Type B pancreatic cell (in vitro differentiated cells): ENCODE results near the gene ETV6. TPM values are rescaled to one million over a fixed set of nuclear protein-coding genes. Genes with fewer than 3 reads are reported as not detected.

Experiments used
- DNase-seq: peaks from one replicate; pipeline ENCODE4 v3.0.0; 2021; ENCODE audit warnings: mixed read lengths; ENCODE audit not compliant: unreplicated experiment; ENCODE audit errors: extremely low spot score
- H3K27ac Mint-ChIP-seq: 2 replicates; pipeline ENCODE4 v1.8.0; 2021; ENCODE audit warnings: mild to moderate bottlenecking, mixed read lengths
- H3K27me3 Mint-ChIP-seq: 2 replicates; pipeline ENCODE4 v1.8.0; 2021; ENCODE audit warnings: mixed read lengths
- H3K36me3 Mint-ChIP-seq: 2 replicates; pipeline ENCODE4 v1.8.0; 2021; ENCODE audit warnings: mixed read lengths
- H3K4me1 Mint-ChIP-seq: one replicate; pipeline ENCODE4 v1.8.0; 2021; ENCODE audit warnings: mixed read lengths; ENCODE audit not compliant: unreplicated experiment
- H3K4me3 Mint-ChIP-seq: 2 replicates; pipeline ENCODE4 v1.8.0; 2021; ENCODE audit warnings: mild to moderate bottlenecking, mixed read lengths
- H3K9me3 Mint-ChIP-seq: 2 replicates; pipeline ENCODE4 v1.8.0; 2021; ENCODE audit warnings: mixed read lengths
- total RNA-seq: library from RNA; stranded (reverse); gene quantifications from 2 replicates; pipeline ENCODE4 v1.2.1, GENCODE V29; 2021; ENCODE audit warnings: low replicate concordance
- TF ChIP-seq, protein P1 (sequence below): fragments of 200-600 bp; sonication (generic); conservative IDR thresholded peaks from 2 replicates; pipeline ENCODE4 v1.5.0; 2021; ENCODE audit warnings: antibody characterized with exemption, mild to moderate bottlenecking

Gene ETV6
- total RNA-seq, 1 donor from 2014 or later, result 26.5 TPM

DNA sequence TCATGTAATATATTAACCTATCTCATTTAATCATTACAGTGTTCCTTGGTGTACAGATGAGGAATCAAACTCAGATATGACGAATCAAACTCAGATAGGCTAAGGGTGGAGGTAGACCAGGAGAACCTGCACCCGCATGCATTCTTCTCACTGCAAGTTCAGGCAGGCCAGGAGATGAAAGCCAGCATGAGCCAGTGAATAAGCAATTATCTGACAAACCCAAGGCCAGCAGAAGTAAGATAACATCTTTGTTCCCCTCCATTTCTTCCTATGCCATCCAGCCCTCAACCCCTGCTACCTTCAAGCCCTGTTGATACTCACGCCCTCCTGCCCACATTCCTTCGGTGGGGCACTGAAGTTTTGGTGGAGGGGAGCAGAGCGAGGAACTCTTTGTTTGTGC is 152.2 kb downstream of the ETV6 start:
- TF ChIP-seq, protein P1, sequence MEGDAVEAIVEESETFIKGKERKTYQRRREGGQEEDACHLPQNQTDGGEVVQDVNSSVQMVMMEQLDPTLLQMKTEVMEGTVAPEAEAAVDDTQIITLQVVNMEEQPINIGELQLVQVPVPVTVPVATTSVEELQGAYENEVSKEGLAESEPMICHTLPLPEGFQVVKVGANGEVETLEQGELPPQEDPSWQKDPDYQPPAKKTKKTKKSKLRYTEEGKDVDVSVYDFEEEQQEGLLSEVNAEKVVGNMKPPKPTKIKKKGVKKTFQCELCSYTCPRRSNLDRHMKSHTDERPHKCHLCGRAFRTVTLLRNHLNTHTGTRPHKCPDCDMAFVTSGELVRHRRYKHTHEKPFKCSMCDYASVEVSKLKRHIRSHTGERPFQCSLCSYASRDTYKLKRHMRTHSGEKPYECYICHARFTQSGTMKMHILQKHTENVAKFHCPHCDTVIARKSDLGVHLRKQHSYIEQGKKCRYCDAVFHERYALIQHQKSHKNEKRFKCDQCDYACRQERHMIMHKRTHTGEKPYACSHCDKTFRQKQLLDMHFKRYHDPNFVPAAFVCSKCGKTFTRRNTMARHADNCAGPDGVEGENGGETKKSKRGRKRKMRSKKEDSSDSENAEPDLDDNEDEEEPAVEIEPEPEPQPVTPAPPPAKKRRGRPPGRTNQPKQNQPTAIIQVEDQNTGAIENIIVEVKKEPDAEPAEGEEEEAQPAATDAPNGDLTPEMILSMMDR, result no peak
- no peaks in the 10 kb centered on the region for H3K4me1 Mint-ChIP-seq
- no peak overlapping the region for H3K27ac Mint-ChIP-seq
- no peaks in the 10 kb centered on the region for H3K27me3 Mint-ChIP-seq
- no peaks in the 10 kb centered on the region for H3K9me3 Mint-ChIP-seq
- H3K4me3 Mint-ChIP-seq, result no peak overlapping the region
- DNase-seq, result no peak
- peaks cover 32% of the 10 kb centered on the region for H3K36me3 Mint-ChIP-seq

DNA sequence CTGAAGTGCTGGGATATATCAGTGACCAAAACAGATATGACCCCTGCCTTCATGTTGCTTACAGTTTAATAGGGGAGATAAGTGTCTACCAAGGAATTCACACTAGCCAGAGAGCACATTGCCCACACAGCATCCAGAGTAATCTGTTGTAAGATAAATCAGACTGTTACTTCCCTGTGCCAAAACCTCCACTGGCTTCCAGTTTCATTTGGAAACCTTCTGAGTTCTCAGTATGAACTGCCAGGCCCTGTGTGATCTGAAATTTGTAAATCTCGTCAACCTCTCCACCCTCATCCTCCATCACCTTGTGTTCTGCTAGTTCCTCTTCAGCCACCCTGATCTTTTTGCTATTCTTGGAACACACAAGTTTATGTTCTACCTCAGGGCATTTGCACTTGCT is 154.7 kb downstream of the ETV6 start:
- TF ChIP-seq, protein P1, result no peak
- no peaks in the 10 kb centered on the region for H3K27me3 Mint-ChIP-seq
- H3K9me3 Mint-ChIP-seq, result no peaks in the 10 kb centered on the region
- no peak for DNase-seq
- no peak overlapping the region for H3K4me3 Mint-ChIP-seq
- H3K36me3 Mint-ChIP-seq, result peaks cover 32% of the 10 kb centered on the region
- H3K4me1 Mint-ChIP-seq, result no peaks in the 10 kb centered on the region
- no peak overlapping the region for H3K27ac Mint-ChIP-seq

DNA sequence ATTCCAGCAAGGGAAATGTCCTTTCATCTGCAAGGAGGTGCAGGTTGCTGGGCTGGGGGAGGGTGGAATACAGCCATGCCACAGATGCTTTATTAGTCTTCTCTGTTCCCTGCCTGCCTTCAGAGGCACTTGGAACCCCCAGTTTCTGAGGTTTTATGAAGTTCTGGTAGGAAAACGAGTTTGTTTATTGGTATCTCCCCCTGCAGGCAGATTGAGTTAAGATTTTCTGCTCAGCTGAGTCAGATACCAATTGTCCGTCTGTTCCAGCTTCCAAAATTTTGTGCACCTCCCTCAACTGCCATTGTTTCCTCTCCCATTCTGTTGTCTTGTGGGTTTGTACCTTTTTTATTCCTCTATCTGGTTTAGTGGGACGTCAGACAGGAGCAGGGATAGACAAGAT is 155.6 kb downstream of the ETV6 start:
- Mint-ChIP-seq H3K4me1 (no peaks in the 10 kb centered on the region), H3K27me3 (no peaks in the 10 kb centered on the region), H3K4me3 (no peak overlapping the region), H3K27ac (peak overlapping the region; percentile 5), H3K9me3 (no peaks in the 10 kb centered on the region), H3K36me3 (peaks cover 34% of the 10 kb centered on the region)
- TF ChIP-seq, protein P1, result no peak
- DNase-seq, result no peak

DNA sequence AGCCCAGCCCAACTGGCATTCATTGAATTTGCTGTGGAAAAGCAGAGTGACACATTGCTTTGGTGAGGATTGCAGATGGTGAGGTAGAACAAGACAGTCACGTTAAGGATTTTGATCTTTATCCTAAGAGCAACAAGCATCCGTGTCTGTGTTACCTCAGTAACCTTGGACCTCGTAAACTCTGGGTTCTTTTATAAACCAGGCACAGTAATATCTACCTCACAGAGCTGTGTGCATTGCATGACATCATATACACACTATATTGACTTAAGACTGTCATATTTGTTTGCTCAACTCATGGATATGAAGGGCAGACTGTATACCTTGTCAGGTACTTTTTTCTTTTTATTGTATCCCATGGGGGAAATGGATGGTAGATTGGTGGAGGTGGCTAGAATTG is 156.2 kb downstream of the ETV6 start:
- TF ChIP-seq, protein P1, result no peak
- Mint-ChIP-seq H3K27ac (peak overlapping the region; percentile 5), H3K4me1 (peaks cover 2% of the 10 kb centered on the region), H3K36me3 (peaks cover 31% of the 10 kb centered on the region), H3K4me3 (no peak overlapping the region), H3K9me3 (peaks cover under 1% of the 10 kb centered on the region), H3K27me3 (no peaks in the 10 kb centered on the region)
- no peak for DNase-seq

DNA sequence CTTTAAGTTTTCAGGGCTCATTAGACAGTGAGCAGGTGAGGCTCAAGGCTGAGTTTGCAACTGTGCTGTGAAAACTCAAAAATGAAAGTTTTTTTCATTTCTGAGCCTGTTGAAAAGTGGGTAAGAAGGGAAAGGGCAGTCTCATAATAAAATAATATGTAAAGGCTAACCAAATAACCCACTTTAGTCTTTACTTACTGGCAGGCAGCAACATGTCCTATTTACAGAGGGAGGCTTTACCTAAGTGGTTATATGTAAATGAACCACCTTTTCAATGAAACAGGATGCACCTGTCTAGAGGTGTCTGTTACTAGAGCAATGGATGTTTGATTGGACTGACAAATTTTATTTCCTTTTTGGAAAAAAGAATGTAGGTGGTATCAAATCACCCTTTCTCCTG is 158.0 kb downstream of the ETV6 start:
- no peaks in the 10 kb centered on the region for H3K27me3 Mint-ChIP-seq
- DNase-seq, result no peak
- peaks cover 15% of the 10 kb centered on the region for H3K4me1 Mint-ChIP-seq
- TF ChIP-seq, protein P1, result no peak
- peaks cover 4% of the 10 kb centered on the region for H3K9me3 Mint-ChIP-seq
- H3K4me3 Mint-ChIP-seq, result no peak overlapping the region
- H3K27ac Mint-ChIP-seq, result no peak overlapping the region
- H3K36me3 Mint-ChIP-seq, result peaks cover 29% of the 10 kb centered on the region

DNA sequence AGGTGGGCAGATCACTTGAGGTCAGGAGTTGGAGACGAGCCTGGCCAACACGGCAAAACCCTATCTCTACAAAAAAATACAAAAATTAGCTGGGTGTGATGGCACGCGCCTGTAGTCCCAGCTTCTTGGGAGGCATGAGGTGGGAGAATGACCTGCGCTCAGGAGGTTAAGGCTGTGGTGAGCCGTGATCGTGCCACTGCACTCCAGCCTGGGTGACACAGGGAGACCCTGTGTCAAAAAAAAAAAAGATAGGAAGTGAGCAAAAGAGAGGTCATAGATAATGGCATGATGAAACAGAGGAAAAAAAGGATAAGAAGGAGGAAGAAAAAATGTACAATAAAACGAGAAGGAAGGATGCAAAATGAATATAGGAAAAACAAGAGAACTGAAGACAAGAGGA is 159.5 kb downstream of the ETV6 start:
- Mint-ChIP-seq H3K27ac (no peak overlapping the region), H3K4me3 (no peak overlapping the region), H3K4me1 (peaks cover 23% of the 10 kb centered on the region), H3K27me3 (no peaks in the 10 kb centered on the region), H3K36me3 (peaks cover 25% of the 10 kb centered on the region), H3K9me3 (peaks cover 4% of the 10 kb centered on the region)
- TF ChIP-seq, protein P1, result no peak
- no peak for DNase-seq
